ENCODE measurements around the gene ZBTB7C.

The ZBTB7C gene

DNA sequence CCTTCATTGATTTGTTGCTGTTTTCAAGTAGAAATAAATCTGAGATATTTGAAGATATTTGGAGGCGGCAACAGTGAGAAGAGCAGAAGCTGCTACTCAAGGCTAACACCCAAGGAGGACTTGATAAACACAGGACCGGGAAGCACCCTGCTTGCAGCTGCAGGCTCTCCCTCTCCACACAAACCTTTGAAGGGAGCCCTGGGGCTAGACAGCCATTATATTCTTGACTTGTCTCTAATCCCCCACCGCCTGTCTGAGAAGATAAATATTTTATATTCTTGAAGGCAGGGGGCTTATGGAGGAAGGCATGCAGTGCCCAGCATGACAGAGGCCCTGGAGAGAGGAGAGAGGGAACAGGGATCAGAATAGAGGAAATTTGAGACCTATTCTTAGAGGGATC is 427.9 kb downstream of the ZBTB7C start:
- Histone ChIP-seq H3K9me2 (replicated peaks; ENCODE audit: low read depth, low read length) (no peaks in the 10 kb centered on the region), H3K36me3 (ENCODE audit: insufficient read depth, low read length) (no peaks in the 10 kb centered on the region), H3K4me2 (ENCODE audit: low read depth, low read length, poor library complexity, severe bottlenecking) (no peak overlapping the region), H4K20me1 (ENCODE audit: insufficient read depth, low read length, poor library complexity, severe bottlenecking) (no peaks in the 10 kb centered on the region), H3K9ac (ENCODE audit: low read depth, low read length, poor library complexity, severe bottlenecking) (no peak overlapping the region), H3K4me1 (ENCODE audit: insufficient read depth, low read length, poor library complexity, severe bottlenecking) (no peaks in the 10 kb centered on the region), H3K27me3 (ENCODE audit: insufficient read depth, low read length, poor library complexity, severe bottlenecking) (no peaks in the 10 kb centered on the region), H3F3A (ENCODE audit: low read depth) (0 out of 2 replicates have a peak, but pooled peaks cover 2% of the 10 kb centered on the region), H3K79me2 (ENCODE audit: insufficient read depth, low read length) (no peaks in the 10 kb centered on the region), H3K4me3 (ENCODE audit: low read length, poor library complexity, severe bottlenecking) (no peak overlapping the region), H3K9me3 (ENCODE audit: insufficient read depth, low read depth, low read length) (no peaks in the 10 kb centered on the region), H2AFZ (ENCODE audit: low read length) (peak overlapping the region; percentile 34)
- TF ChIP-seq CTCF (conservative IDR thresholded peaks at IDR 0.05; ENCODE audit: low read length) (no peak), EZH2phosphoT487 (IDR thresholded peaks at IDR 0.05; ENCODE audit: borderline replicate concordance) (no peak)

DNA sequence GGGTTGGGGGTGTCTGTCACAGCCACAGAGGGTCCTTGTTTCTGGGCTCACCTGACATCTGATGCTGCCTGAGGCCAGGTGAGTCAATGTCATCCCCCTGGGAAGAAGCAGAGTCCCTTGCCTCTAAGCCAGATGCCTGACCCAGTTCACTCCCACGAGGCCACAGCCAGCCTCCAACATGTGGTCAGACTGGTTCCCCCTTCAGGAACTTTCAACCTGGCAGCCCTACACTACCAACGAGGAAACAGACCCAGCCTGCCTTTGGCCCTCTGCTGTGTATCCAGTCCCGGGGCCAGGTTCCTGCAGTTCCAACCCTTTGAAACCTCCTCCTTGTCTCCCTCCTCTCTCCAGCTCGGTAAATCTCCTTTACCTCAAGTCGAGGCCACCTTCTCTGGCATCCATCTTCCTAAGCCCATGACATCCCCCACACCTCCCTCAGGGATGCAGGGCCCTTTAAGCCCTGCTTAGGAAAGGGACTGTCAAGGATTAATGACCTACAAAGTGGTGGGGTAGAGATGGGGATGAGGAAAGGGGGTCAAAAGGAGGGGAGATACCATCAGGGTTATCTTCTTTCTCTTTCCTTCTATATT is 429.5 kb downstream of the ZBTB7C start:
- TF ChIP-seq CTCF (conservative IDR thresholded peaks at IDR 0.05; ENCODE audit: low read length): no peak
- no peak for TF ChIP-seq EZH2phosphoT487 (IDR thresholded peaks at IDR 0.05; ENCODE audit: borderline replicate concordance)
- Histone ChIP-seq H3K79me2 (ENCODE audit: insufficient read depth, low read length) (no peaks in the 10 kb centered on the region), H3K36me3 (ENCODE audit: insufficient read depth, low read length) (no peaks in the 10 kb centered on the region), H3K4me2 (ENCODE audit: low read depth, low read length, poor library complexity, severe bottlenecking) (no peak overlapping the region), H3K9ac (ENCODE audit: low read depth, low read length, poor library complexity, severe bottlenecking) (no peak overlapping the region), H3K4me3 (ENCODE audit: low read length, poor library complexity, severe bottlenecking) (no peak overlapping the region), H3K9me2 (replicated peaks; ENCODE audit: low read depth, low read length) (no peaks in the 10 kb centered on the region), H4K20me1 (ENCODE audit: insufficient read depth, low read length, poor library complexity, severe bottlenecking) (no peaks in the 10 kb centered on the region), H3K9me3 (ENCODE audit: insufficient read depth, low read depth, low read length) (no peaks in the 10 kb centered on the region), H3K4me1 (ENCODE audit: insufficient read depth, low read length, poor library complexity, severe bottlenecking) (no peaks in the 10 kb centered on the region), H2AFZ (ENCODE audit: low read length) (no peak overlapping the region), H3K27me3 (ENCODE audit: insufficient read depth, low read length, poor library complexity, severe bottlenecking) (no peaks in the 10 kb centered on the region), H3F3A (ENCODE audit: low read depth) (0 out of 2 replicates have a peak, but pooled peaks cover 2% of the 10 kb centered on the region)

- no peaks in the 10 kb centered on the region for H3K9me3 ChIP-seq (ENCODE audit: insufficient read depth, low read depth, low read length)
- no peaks in the 10 kb centered on the region for H3K4me1 ChIP-seq (ENCODE audit: insufficient read depth, low read length, poor library complexity, severe bottlenecking)
- H3K4me2 ChIP-seq (ENCODE audit: low read depth, low read length, poor library complexity, severe bottlenecking): no peak overlapping the region
- H4K20me1 ChIP-seq (ENCODE audit: insufficient read depth, low read length, poor library complexity, severe bottlenecking): no peaks in the 10 kb centered on the region
- H3K79me2 ChIP-seq (ENCODE audit: insufficient read depth, low read length): no peaks in the 10 kb centered on the region
- H3K36me3 ChIP-seq (ENCODE audit: insufficient read depth, low read length): no peaks in the 10 kb centered on the region
- 0 out of 2 replicates have a peak, but pooled peaks cover 2% of the 10 kb centered on the region for H3F3A ChIP-seq (ENCODE audit: low read depth)
- H3K4me3 ChIP-seq (ENCODE audit: low read length, poor library complexity, severe bottlenecking): no peak overlapping the region
- TF ChIP-seq EZH2phosphoT487 (IDR thresholded peaks at IDR 0.05; ENCODE audit: borderline replicate concordance) (no peak), CTCF (conservative IDR thresholded peaks at IDR 0.05; ENCODE audit: low read length) (no peak)
- H3K9ac ChIP-seq (ENCODE audit: low read depth, low read length, poor library complexity, severe bottlenecking): no peak overlapping the region
- H3K9me2 ChIP-seq (replicated peaks; ENCODE audit: low read depth, low read length): no peaks in the 10 kb centered on the region
- no peak overlapping the region for H2AFZ ChIP-seq (ENCODE audit: low read length)
- no peaks in the 10 kb centered on the region for H3K27me3 ChIP-seq (ENCODE audit: insufficient read depth, low read length, poor library complexity, severe bottlenecking)
Measured at GRCh38 chr18:47978603-47979002, 430.6 kb downstream of the ZBTB7C start.

Data from Loucy (cell line).